Measurements from ENCODE around the gene GADD45B. TPM values are rescaled to one million over a fixed set of nuclear protein-coding genes. Genes with fewer than 3 reads are reported as not detected.
"Not testable (repeated sequence)": the region's sequence is repeated elsewhere in the genome, so short reads cannot be mapped to it uniquely, and the experiment has no call there.

The GADD45B gene
- polyA plus RNA-seq, 3 donors = 9.9 to 10.5 (median 10.1) TPM

DNA sequence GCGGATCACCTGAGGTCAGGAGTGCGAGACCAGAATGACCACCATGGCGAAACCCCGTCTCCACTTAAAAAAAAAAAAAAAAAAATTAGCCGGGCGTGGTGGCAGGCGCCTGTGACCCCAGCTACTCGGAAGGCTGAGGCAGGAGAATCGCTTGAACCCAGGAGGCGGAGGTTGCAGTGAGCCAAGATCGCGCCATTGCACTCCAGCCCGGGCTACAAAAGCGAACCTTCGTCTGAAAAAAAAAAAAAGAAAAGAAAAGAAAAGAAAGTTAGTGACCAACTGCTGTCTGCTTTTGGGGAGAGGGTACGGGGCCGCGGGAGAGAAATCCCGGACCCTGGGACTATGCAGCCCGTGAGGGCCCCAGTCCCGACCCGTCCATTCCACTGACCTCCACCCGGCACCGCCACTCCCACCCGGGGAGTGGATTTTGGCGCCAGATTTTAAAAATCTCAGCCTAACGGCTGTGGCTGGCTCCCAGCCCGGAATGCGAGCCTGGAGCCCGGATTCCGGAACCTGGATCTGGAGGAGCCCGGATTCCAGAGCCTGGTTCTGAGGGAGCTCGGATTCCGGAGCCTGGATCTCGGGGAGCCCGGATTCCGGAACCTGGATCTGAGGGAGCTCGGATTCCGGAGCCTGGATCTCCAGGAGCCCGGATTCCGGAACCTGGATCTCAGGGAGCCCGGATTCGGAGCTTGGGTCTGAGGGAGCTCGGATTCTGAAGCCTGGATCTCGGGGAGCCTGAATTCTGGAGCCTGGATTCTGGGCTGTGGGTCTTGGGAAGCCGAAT, 13.1 kb upstream of the GADD45B start:
- peak; percentile 98 for DNase-seq

GRCh38 chr19:2463694-2464093, 12.2 kb upstream of the GADD45B start:
- DNase-seq = not testable (repeated sequence)

- no peak for DNase-seq
Measured at GRCh38 chr19:2464389-2464788, 11.5 kb upstream of the GADD45B start.

DNA sequence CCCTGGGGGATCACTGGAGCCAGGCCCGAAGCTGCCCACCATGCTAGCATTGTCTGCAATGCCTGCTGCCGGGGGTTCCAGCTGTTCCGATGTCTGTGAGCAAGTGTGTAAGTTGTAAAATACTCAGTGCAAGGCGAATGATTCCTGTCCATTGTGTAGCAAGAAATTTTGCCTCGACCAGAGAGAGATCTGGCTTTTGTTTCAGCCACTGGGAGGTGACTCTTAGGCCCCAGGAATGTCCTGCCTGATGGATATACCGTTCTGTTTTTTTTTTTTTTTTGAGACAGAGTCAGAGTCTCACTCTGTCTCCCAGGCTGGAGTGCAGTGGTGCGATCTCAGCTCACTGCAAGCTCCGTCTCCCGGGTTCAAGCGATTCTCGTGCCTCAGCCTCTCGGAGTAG, 7.3 kb upstream of the GADD45B start:
- no peak for DNase-seq

- DNase-seq = no peak
Measured at GRCh38 chr19:2469102-2469914, 6.6 kb upstream of the GADD45B start.

GRCh38 chr19:2469915-2470200, 6.1 kb upstream of the GADD45B start:
- not testable (repeated sequence) for DNase-seq

DNA sequence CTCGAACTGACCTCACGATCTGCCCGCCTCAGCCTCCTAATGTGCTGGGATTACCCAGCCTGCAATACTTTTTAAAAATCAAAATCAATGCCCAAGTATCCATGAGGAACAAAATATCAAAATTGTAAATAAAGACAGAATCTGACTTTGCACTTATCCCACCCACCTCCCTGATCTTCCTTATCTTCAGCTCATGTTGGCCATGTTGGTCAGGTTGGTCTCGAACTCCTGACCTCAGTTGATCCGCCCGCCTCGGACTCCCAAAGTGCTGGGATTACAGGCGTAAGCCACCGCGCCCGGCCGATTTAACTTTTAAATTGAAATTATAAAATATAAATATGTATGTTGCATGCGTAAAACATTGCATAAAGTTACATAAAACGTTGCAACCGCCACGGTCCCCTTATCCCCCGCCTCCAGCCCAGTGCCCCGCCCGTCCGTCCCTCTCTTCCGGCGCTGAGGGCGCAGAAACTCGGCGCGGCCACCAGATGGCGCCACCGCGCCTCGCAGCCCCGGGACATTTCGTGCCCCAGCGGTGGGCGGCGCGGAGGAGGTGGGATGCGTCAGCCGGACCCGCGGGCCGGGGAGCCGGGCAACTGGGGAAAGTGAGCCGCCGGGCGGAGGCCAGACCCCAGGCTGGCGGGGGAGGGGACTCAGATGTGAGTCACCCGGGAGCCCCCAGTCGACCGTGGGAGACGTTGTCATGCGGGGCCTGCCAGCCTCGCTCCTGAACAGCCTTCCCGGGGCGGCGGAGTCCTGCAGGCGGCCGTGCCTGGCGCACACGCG, 1.5 kb upstream of the GADD45B start:
- peak; percentile 85 for DNase-seq

DNA sequence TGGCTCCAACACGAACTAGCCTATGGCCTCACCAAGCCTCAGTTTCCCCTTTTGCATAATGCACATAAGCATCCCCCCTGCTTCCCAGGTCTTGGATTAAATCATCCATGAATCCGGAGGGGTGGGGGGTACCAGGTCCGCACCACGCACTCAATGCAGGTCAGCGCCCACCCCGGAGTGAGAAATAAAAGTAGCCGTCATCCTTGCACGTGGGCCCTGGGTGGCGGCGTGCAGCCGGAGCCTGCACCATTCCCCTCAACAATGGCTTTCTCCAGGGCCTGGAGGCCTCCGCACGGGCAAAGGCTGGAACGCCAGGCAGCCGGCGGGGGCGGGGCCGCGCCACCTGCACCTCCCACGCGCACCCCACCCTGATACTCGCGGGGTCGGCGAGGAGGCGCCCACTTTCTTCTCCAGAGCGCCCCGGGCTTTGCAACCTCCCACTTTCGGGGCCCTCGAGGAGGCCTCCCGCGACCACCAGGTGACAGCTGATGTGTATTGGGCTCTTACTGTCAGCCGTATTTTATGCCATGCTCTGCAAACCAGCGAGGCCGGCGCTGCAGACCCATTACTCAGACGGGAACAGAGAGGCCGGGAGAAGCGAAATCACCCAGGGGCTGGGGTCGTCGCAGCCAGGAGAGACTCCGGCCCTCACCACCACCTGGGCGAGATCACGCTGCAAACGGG, 767 bp upstream of the GADD45B start:
- DNase-seq = no peak

DNA sequence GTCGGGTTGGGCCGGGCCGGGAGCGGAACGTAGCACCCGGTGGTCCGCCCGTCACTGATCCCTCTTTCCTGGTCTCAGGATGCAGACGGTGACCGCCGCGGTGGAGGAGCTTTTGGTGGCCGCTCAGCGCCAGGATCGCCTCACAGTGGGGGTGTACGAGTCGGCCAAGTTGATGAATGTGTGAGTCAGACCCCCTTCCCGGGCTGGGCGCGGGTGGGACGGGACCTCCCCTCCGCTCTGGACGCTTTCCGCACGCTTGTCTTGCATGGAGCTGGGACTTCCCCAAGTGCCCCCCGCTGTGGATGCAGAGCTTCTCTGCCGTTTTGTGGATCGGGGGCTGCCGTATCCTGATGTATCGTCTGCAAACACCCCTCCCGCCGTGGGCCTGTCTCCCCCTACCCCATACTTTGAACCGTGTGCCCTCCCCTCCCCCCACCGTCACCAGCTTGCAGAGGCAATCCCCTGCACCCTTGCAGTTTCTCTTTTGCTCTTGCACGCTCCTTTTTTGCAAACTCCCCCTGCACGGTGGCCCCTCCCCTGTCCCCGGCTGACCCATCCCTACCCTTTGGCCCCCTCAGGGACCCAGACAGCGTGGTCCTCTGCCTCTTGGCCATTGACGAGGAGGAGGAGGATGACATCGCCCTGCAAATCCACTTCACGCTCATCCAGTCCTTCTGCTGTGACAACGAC, 669 bp downstream of the GADD45B start:
- DNase-seq = no peak

DNA sequence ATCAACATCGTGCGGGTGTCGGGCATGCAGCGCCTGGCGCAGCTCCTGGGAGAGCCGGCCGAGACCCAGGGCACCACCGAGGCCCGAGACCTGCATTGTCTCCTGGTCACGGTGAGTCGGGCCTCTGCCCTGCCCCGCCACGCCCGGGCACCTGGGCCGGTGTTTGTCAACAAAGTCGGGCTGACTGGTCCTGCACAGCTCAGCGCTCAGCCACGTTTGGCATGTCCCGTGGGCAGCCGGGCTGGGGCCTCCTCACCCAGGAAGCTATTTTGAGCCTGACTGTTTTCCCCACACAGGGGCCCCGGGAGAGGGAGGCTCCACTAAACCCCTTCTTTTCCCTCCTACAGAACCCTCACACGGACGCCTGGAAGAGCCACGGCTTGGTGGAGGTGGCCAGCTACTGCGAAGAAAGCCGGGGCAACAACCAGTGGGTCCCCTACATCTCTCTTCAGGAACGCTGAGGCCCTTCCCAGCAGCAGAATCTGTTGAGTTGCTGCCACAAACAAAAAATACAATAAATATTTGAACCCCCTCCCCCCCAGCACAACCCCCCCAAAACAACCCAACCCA, 1.3 kb downstream of the GADD45B start:
- DNase-seq = no peak

DNA sequence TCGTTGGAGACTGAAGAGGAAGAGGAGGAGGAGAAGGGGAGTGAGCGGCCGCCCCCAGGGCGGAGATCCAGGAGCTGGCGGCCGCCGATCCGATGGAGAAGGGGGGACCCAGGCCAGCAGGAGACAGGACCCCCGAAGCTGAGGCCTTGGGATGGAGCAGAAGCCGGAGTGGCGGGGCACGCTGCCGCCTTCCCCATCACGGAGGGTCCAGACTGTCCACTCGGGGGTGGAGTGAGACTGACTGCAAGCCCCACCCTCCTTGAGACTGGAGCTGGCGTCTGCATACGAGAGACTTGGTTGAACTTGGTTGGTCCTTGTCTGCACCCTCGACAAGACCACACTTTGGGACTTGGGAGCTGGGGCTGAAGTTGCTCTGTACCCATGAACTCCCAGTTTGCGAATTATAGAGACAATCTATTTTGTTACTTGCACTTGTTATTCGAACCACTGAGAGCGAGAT, 1.8 kb downstream of the GADD45B start:
- no peak for DNase-seq

DNA sequence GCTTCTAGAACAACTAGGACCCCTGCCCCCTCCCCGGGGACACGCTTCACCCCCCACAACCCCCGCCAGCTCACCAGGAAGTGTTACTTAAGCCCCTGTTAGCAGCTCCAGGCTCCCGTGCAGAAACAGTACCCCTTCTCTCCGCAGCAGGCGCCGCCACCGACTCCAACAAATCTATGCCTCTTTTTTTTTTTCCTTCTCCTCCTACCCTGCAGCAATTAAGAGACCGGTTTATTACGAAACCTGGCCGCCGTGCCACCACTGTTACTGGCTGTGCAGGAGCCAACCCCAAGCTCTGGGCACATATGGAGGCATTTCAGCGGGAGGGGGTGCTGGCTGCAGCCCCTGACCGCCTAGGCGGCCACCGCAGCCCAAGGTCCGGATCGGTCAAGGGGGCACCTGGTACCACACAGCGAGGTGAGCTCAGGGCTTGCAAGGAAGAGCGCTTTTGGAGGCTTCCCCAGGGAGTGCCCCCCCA, 2.4 kb downstream of the GADD45B start:
- DNase-seq = no peak

GRCh38 chr19:2478756-2479555, 3.0 kb downstream of the GADD45B start:
- DNase-seq = no peak

DNA sequence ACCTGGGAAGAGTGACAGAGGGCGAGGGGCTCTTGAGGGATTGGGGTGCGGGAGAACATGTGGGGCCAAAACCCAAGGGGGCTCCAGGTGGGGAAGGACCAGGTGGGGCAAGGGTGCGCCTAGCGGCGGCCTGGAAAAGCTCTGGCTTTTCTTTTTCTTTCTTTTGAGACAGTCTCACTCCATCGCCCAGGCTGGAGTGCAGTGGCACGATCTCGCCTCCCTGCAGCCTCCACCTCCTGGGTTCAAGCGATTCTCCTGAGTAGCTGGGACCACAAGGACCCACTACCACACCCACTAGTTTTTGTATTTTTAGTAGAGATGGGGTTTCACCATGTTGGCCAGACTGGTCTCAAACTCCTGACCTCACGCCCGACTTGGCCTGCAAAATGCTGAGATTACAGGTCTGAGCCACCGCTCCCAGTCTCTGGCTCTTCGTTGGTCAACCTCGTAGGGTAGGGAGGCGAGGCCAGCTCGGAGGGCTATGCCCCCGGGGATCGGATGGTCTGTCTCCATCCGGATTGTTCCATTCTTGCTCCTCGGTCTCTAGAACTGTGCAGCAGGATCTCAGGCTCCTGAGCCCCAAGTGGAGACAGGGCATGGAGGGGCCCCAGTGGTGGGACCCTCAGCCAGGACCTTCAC, 3.7 kb downstream of the GADD45B start:
- no peak for DNase-seq

GRCh38 chr19:2481466-2481865, 5.5 kb downstream of the GADD45B start:
- DNase-seq = no peak

- no peak for DNase-seq
Measured at GRCh38 chr19:2482354-2483038, 6.6 kb downstream of the GADD45B start.

GRCh38 chr19:2483084-2483483, 7.2 kb downstream of the GADD45B start:
- DNase-seq = no peak

GRCh38 chr19:2483484-2484151, 7.7 kb downstream of the GADD45B start:
- no peak for DNase-seq

Data from renal pelvis (tissue), 4 donors.